ENCODE data around the gene CDK15.

DNA sequence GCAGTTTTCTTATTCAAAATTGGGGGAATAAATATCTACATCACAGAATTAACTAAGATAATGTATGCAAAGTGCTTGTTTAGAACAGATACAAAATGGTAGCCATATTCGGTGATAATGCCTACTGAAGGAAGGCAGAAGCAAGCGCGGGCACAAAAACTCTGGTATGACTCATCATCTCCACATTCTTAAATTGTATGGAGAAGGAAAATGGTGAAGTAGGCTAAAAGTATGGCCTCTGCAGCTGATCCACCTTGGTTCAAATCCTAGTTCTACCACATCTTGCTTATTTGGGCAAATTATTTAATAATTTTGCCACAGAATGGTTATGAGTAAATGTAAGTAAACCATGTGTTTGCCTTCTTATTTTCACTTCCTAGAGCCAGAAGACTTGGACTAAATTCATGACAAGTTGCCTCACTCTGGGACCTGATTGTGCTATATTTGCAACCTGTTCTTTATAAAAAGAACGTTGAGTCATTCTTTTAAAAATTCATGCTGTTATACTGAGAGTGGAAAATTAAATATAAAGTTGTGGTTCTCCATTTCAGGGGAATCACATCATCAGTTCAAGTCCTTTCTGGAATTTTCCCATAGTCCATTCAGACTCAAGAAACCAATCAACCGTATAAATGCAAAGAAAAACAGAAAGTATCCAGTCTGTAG, 9.0 kb upstream of the CDK15 start:
- no peak for TF ChIP-seq FOXM1 (IDR thresholded peaks at IDR 0.05; ENCODE audit: borderline replicate concordance, low read depth)
- TF ChIP-seq, protein P1, sequence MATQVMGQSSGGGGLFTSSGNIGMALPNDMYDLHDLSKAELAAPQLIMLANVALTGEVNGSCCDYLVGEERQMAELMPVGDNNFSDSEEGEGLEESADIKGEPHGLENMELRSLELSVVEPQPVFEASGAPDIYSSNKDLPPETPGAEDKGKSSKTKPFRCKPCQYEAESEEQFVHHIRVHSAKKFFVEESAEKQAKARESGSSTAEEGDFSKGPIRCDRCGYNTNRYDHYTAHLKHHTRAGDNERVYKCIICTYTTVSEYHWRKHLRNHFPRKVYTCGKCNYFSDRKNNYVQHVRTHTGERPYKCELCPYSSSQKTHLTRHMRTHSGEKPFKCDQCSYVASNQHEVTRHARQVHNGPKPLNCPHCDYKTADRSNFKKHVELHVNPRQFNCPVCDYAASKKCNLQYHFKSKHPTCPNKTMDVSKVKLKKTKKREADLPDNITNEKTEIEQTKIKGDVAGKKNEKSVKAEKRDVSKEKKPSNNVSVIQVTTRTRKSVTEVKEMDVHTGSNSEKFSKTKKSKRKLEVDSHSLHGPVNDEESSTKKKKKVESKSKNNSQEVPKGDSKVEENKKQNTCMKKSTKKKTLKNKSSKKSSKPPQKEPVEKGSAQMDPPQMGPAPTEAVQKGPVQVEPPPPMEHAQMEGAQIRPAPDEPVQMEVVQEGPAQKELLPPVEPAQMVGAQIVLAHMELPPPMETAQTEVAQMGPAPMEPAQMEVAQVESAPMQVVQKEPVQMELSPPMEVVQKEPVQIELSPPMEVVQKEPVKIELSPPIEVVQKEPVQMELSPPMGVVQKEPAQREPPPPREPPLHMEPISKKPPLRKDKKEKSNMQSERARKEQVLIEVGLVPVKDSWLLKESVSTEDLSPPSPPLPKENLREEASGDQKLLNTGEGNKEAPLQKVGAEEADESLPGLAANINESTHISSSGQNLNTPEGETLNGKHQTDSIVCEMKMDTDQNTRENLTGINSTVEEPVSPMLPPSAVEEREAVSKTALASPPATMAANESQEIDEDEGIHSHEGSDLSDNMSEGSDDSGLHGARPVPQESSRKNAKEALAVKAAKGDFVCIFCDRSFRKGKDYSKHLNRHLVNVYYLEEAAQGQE (IDR thresholded peaks at IDR 0.05; ENCODE audit: low read depth), result no peak
- no peak for TF ChIP-seq TAF1 (IDR thresholded peaks at IDR 0.05; ENCODE audit: low read depth)
- no peak for TF ChIP-seq EP300 (IDR thresholded peaks at IDR 0.05; ENCODE audit: borderline replicate concordance)
